GM23338 (cell line): ENCODE measurements around the gene JUNB. TPM values are rescaled to one million over a fixed set of nuclear protein-coding genes. Genes with fewer than 3 reads are reported as not detected.

Experiments
- microRNA-seq: library from miRNA; unstranded; fragments of <30 nt; microRNA quantifications from one replicate; pipeline ENCODE4, GENCODE V29; 2017
- polyA plus RNA-seq: library from polyadenylated mRNA; unstranded; fragments of >200 nt; fragmentation: Nextera tagmentation; extraction: Ambion mirVana; gene quantifications from 2 replicates; pipeline ENCODE4 v1.2.1, GENCODE V29; 2016
- small RNA-seq: library from RNA; depleted of rRNA; stranded (forward); fragments of <200 nt; gene quantifications from one replicate; pipeline ENCODE3, GENCODE V24; 2014; ENCODE audit warnings: low replicate concordance
- total RNA-seq: library from RNA; depleted of rRNA; stranded (reverse); fragments of >200 nt; shearing (Covaris generic); gene quantifications from 2 replicates; pipeline ENCODE4 v1.2.3, GENCODE V29; 2014; rRNA removed

The JUNB gene
- total and polyA plus RNA-seq, 2 experiments from 2014 or later: 7.7 to 20.2 TPM

Small RNA genes lying within 50 kb of the gene (microRNA-seq; reads per million reads assigned to microRNA genes)
- not detected for gene MIR5684

Small RNA genes lying within 50 kb of the gene (small RNA-seq; reads per million reads assigned to genes)
- not detected for gene MIR5684

Other genes starting within 250 kb of the JUNB start
- 8.6 and 8.9 TPM in 2 replicates for gene ZNF564, start 240.0 kb upstream of the JUNB start, total RNA-seq
- gene ZNF564, start 240.0 kb upstream of the JUNB start, polyA plus RNA-seq: 5.8 and 7.1 TPM in 2 replicates
- gene ZNF490, start 180.7 kb upstream of the JUNB start, total RNA-seq: 7.3 and 8.5 TPM in 2 replicates
- 1.3 and 1.4 TPM in 2 replicates for gene ZNF490, start 180.7 kb upstream of the JUNB start, polyA plus RNA-seq
- gene ZNF791, start 180.6 kb upstream of the JUNB start, total RNA-seq: 15.3 TPM in 2 replicates
- gene ZNF791, start 180.6 kb upstream of the JUNB start, polyA plus RNA-seq: 9.8 and 12.2 TPM in 2 replicates
- gene MAN2B1, start 124.7 kb upstream of the JUNB start, total RNA-seq: 60.8 and 73.8 TPM in 2 replicates
- gene MAN2B1, start 124.7 kb upstream of the JUNB start, polyA plus RNA-seq: 33.2 and 39.2 TPM in 2 replicates
- 12.5 and 31.6 TPM in 2 replicates for gene WDR83, start 124.7 kb upstream of the JUNB start, total RNA-seq
- 18.5 and 18.6 TPM in 2 replicates for gene WDR83, start 124.7 kb upstream of the JUNB start, polyA plus RNA-seq
- gene DHPS, start 109.6 kb upstream of the JUNB start, total RNA-seq: 126 and 141 TPM in 2 replicates
- 85.4 and 107 TPM in 2 replicates for gene DHPS, start 109.6 kb upstream of the JUNB start, polyA plus RNA-seq
- gene GNG14, start 103.5 kb upstream of the JUNB start, total RNA-seq: not detected in 2 replicates
- not detected in 2 replicates for gene GNG14, start 103.5 kb upstream of the JUNB start, polyA plus RNA-seq
- gene FBXW9, start 94.9 kb upstream of the JUNB start, total RNA-seq: 12.3 and 19.4 TPM in 2 replicates
- 6.6 and 8.2 TPM in 2 replicates for gene FBXW9, start 94.9 kb upstream of the JUNB start, polyA plus RNA-seq
- gene TNPO2, start 67.6 kb upstream of the JUNB start, total RNA-seq: 83.0 and 85.9 TPM in 2 replicates
- 35.8 and 37.1 TPM in 2 replicates for gene TNPO2, start 67.6 kb upstream of the JUNB start, polyA plus RNA-seq
- gene TRIR, start 56.8 kb upstream of the JUNB start, total RNA-seq: 170 and 171 TPM in 2 replicates
- 254 and 257 TPM in 2 replicates for gene TRIR, start 56.8 kb upstream of the JUNB start, polyA plus RNA-seq
- gene GET3, start 54.0 kb upstream of the JUNB start, total RNA-seq: 75.3 and 109 TPM in 2 replicates
- gene GET3, start 54.0 kb upstream of the JUNB start, polyA plus RNA-seq: 89.5 and 90.4 TPM in 2 replicates
- gene BEST2, start 39.7 kb upstream of the JUNB start, total RNA-seq: 7.5 and 10.4 TPM in 2 replicates
- 1.2 and 1.3 TPM in 2 replicates for gene BEST2, start 39.7 kb upstream of the JUNB start, polyA plus RNA-seq
- gene HOOK2, start 15.9 kb upstream of the JUNB start, total RNA-seq: 85.3 and 86.4 TPM in 2 replicates
- 46.9 and 56.9 TPM in 2 replicates for gene HOOK2, start 15.9 kb upstream of the JUNB start, polyA plus RNA-seq
- 465 and 486 TPM in 2 replicates for gene PRDX2, start 10.3 kb downstream of the JUNB start, total RNA-seq
- gene PRDX2, start 10.3 kb downstream of the JUNB start, polyA plus RNA-seq: 314 and 346 TPM in 2 replicates
- gene THSD8, start 10.6 kb downstream of the JUNB start, total RNA-seq: 0.38 TPM in 1 of 2 replicates, not detected in the other
- gene THSD8, start 10.6 kb downstream of the JUNB start, polyA plus RNA-seq: 38.5 and 42.2 TPM in 2 replicates
- gene RNASEH2A, start 15.1 kb downstream of the JUNB start, total RNA-seq: 62.6 and 68.2 TPM in 2 replicates
- gene RNASEH2A, start 15.1 kb downstream of the JUNB start, polyA plus RNA-seq: 39.4 and 40.5 TPM in 2 replicates
- 3.3 and 4.1 TPM in 2 replicates for gene RTBDN, start 43.1 kb downstream of the JUNB start, total RNA-seq
- 4.4 and 4.6 TPM in 2 replicates for gene RTBDN, start 43.1 kb downstream of the JUNB start, polyA plus RNA-seq
- gene MAST1, start 47.0 kb downstream of the JUNB start, total RNA-seq: 13.4 and 19.9 TPM in 2 replicates
- gene MAST1, start 47.0 kb downstream of the JUNB start, polyA plus RNA-seq: 8.9 and 13.9 TPM in 2 replicates
- 27.3 and 35.0 TPM in 2 replicates for gene DNASE2, start 90.0 kb downstream of the JUNB start, total RNA-seq
- gene DNASE2, start 90.0 kb downstream of the JUNB start, polyA plus RNA-seq: 15.9 and 17.4 TPM in 2 replicates
- gene KLF1, start 95.7 kb downstream of the JUNB start, total RNA-seq: 1.1 and 1.4 TPM in 2 replicates
- 0.74 and 0.80 TPM in 2 replicates for gene KLF1, start 95.7 kb downstream of the JUNB start, polyA plus RNA-seq
- gene GCDH, start 99.7 kb downstream of the JUNB start, total RNA-seq: 73.3 and 99.8 TPM in 2 replicates
- 51.5 and 54.1 TPM in 2 replicates for gene GCDH, start 99.7 kb downstream of the JUNB start, polyA plus RNA-seq
- gene SYCE2, start 127.8 kb downstream of the JUNB start, total RNA-seq: 0.62 and 0.63 TPM in 2 replicates
- 1.9 and 2.9 TPM in 2 replicates for gene SYCE2, start 127.8 kb downstream of the JUNB start, polyA plus RNA-seq
- 74.7 and 83.5 TPM in 2 replicates for gene FARSA, start 142.2 kb downstream of the JUNB start, total RNA-seq
- gene FARSA, start 142.2 kb downstream of the JUNB start, polyA plus RNA-seq: 86.4 and 86.5 TPM in 2 replicates
- gene CALR, start 147.1 kb downstream of the JUNB start, total RNA-seq: 724 and 760 TPM in 2 replicates
- 1,131 and 1,182 TPM in 2 replicates for gene CALR, start 147.1 kb downstream of the JUNB start, polyA plus RNA-seq
- 67.0 and 69.7 TPM in 2 replicates for gene RAD23A, start 154.4 kb downstream of the JUNB start, total RNA-seq
- 121 and 127 TPM in 2 replicates for gene RAD23A, start 154.4 kb downstream of the JUNB start, polyA plus RNA-seq
- gene GADD45GIP1, start 165.7 kb downstream of the JUNB start, total RNA-seq: 46.5 and 63.9 TPM in 2 replicates
- 255 and 290 TPM in 2 replicates for gene GADD45GIP1, start 165.7 kb downstream of the JUNB start, polyA plus RNA-seq
- 0.28 TPM in 1 of 2 replicates, not detected in the other for gene DAND5, start 178.1 kb downstream of the JUNB start, total RNA-seq
- 0.10 and 0.18 TPM in 2 replicates for gene DAND5, start 178.1 kb downstream of the JUNB start, polyA plus RNA-seq
- 0.14 and 1.2 TPM in 2 replicates for gene NFIX, start 204.0 kb downstream of the JUNB start, total RNA-seq
- 0.06 and 0.31 TPM in 2 replicates for gene NFIX, start 204.0 kb downstream of the JUNB start, polyA plus RNA-seq